Measurements from ENCODE around the gene ELMO2. TPM values are rescaled to one million over a fixed set of nuclear protein-coding genes. Genes with fewer than 3 reads are reported as not detected.

The ELMO2 gene
- total and polyA plus RNA-seq, 9 of the 15 experiments (the other 6 are each of a cell fraction or from before 2014, with no cell fraction given) = 7.5 to 21.5 (median 15.9) TPM

DNA sequence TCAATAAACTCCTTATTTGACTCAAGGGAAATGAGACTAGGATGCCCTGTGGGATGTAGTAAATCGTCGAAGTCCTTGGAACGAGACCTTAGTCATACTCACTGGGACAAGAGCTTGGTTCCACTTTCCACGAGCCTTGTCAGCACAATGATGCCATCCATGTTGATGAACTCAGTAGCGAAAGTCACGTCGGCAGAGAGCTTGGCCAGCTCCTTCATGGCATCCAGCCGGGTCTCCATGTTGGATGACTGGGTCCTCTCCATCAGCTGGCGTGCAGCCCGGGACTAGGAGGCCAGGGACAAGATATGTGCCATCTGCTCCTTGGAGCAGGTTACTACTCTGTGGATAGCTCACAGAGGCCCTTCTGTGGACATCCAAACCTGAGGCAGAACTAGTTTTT lies 17.5 kb downstream of the ELMO2 start (continued):
- TF ChIP-seq ZZZ3 (IDR thresholded peaks at IDR 0.05) = no peak
- no peak for TF ChIP-seq HMG20B (CRISPR knock-in tag; IDR thresholded peaks at IDR 0.05)
- no peak for TF ChIP-seq TCF3 (CRISPR knock-in tag; IDR thresholded peaks at IDR 0.05)
- TF ChIP-seq BRD9 (IDR thresholded peaks at IDR 0.05; ENCODE audit: low read depth, partially characterized antibody) = no peak
- TF ChIP-seq BHLHE40 (IDR thresholded peaks at IDR 0.05; ENCODE audit: low read length) = no peak

DNA sequence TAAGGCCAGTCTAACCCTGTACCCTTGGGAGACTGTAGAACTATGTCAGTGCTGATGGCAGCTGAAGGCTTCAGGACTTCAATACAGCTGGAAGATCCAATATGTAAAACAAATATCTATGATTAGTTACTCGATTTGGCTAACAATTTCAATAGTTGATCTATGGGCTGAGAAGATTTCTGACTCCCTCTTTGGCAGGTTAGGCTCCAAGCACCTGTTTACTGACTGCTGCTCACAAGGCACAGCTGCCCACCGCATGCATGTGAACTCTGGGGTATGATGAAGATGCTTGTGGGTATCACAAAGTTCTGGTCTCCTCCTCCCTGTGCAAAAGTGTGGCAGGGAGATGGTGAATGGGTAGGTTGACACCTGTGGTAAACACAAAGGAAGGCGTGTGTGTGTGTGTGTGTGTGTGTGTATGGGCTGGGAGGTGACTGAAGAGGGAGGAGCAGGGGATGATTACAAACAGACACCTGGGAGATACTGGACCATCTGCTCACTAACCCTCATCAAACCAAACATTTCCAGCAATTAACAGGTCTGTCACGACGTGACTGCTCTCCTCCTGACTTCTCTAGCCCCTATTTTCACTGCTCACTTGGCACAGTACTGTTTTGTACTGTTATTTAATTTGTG lies 18.1 kb downstream of the ELMO2 start:
- no peak overlapping the region for H3K4me2 ChIP-seq (ENCODE audit: insufficient read depth, low read length)
- ChIA-PET CTCF (ENCODE audit: low intra/inter-chr PET ratio) (no interaction called here), POLR2A (interaction anchor here (1.2 kb wide), 1 partner anchor 306 kb away, joined by 3 read pairs; no protein-coding TSS in a partner anchor)
- intact Hi-C loops (cut with micrococcal nuclease) = no loop called here
- no peaks in the 10 kb centered on the region for H3K79me2 ChIP-seq (ENCODE audit: control insufficient read depth, insufficient read depth, low read length)
- H2AFZ ChIP-seq (ENCODE audit: low read depth, low read length) = no peak overlapping the region
- FAIRE-seq (no peak), ATAC-seq (no peak), DNase-seq (ENCODE audit: extremely low read depth in 1 of 4, low spot score in 3 of 4) (no peak)
- no peaks in the 10 kb centered on the region for H3K4me1 ChIP-seq (replicated peaks in 1 of 2; ENCODE audit: control insufficient read depth in 2 of 2, insufficient read depth in 2 of 2, low read length in 2 of 2)
- H3K36me3 ChIP-seq (ENCODE audit: control insufficient read depth, insufficient read depth, low read length) = peaks cover 57% of the 10 kb centered on the region; the same call in 1 of the 3 replicates
- no peaks in the 10 kb centered on the region for H3K27me3 ChIP-seq (ENCODE audit: control insufficient read depth in 2 of 2, insufficient read depth in 2 of 2, low read length in 2 of 2)
- BruUV-seq (replicated peaks) = no TSS peak
- WGBS (ENCODE audit: insufficient coverage, low coverage, missing lambda C conversion rate) = 60% methylated on average over 5 of the region's 5 CpGs
- H3K9me1 ChIP-seq (ENCODE audit: control insufficient read depth, insufficient read depth, low read length) = no peaks in the 10 kb centered on the region
- H4K20me1 ChIP-seq (replicated peaks; ENCODE audit: control insufficient read depth, insufficient read depth, low read length) = no peaks in the 10 kb centered on the region
- no peak overlapping the region for H3K27ac ChIP-seq (ENCODE audit: extremely low read depth, low read depth, low read length)
- no peak overlapping the region for H3K9ac ChIP-seq (ENCODE audit: insufficient read depth in 1 of 2, low read depth in 2 of 2, low read length in 2 of 2)
- no peaks in the 10 kb centered on the region for H3K9me3 ChIP-seq (replicated peaks; ENCODE audit: control insufficient read depth, insufficient read depth, low read depth, low read length)
- in situ Hi-C loops (cut with MboI) = no loop called here
- H3K4me3 ChIP-seq = no peak overlapping the region
- TF ChIP-seq NCOA2 (IDR thresholded peaks at IDR 0.05; ENCODE audit: partially characterized antibody in 2 of 2) = no peak
- no peak for TF ChIP-seq KLF6 (CRISPR knock-in tag; IDR thresholded peaks at IDR 0.05; ENCODE audit: borderline replicate concordance)
- TF ChIP-seq, protein P1, sequence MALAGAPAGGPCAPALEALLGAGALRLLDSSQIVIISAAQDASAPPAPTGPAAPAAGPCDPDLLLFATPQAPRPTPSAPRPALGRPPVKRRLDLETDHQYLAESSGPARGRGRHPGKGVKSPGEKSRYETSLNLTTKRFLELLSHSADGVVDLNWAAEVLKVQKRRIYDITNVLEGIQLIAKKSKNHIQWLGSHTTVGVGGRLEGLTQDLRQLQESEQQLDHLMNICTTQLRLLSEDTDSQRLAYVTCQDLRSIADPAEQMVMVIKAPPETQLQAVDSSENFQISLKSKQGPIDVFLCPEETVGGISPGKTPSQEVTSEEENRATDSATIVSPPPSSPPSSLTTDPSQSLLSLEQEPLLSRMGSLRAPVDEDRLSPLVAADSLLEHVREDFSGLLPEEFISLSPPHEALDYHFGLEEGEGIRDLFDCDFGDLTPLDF (CRISPR knock-in tag; IDR thresholded peaks at IDR 0.05) = no peak
- TF ChIP-seq, protein P2, sequence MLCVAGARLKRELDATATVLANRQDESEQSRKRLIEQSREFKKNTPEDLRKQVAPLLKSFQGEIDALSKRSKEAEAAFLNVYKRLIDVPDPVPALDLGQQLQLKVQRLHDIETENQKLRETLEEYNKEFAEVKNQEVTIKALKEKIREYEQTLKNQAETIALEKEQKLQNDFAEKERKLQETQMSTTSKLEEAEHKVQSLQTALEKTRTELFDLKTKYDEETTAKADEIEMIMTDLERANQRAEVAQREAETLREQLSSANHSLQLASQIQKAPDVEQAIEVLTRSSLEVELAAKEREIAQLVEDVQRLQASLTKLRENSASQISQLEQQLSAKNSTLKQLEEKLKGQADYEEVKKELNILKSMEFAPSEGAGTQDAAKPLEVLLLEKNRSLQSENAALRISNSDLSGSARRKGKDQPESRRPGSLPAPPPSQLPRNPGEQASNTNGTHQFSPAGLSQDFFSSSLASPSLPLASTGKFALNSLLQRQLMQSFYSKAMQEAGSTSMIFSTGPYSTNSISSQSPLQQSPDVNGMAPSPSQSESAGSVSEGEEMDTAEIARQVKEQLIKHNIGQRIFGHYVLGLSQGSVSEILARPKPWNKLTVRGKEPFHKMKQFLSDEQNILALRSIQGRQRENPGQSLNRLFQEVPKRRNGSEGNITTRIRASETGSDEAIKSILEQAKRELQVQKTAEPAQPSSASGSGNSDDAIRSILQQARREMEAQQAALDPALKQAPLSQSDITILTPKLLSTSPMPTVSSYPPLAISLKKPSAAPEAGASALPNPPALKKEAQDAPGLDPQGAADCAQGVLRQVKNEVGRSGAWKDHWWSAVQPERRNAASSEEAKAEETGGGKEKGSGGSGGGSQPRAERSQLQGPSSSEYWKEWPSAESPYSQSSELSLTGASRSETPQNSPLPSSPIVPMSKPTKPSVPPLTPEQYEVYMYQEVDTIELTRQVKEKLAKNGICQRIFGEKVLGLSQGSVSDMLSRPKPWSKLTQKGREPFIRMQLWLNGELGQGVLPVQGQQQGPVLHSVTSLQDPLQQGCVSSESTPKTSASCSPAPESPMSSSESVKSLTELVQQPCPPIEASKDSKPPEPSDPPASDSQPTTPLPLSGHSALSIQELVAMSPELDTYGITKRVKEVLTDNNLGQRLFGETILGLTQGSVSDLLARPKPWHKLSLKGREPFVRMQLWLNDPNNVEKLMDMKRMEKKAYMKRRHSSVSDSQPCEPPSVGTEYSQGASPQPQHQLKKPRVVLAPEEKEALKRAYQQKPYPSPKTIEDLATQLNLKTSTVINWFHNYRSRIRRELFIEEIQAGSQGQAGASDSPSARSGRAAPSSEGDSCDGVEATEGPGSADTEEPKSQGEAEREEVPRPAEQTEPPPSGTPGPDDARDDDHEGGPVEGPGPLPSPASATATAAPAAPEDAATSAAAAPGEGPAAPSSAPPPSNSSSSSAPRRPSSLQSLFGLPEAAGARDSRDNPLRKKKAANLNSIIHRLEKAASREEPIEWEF (CRISPR knock-in tag; IDR thresholded peaks at IDR 0.05) = no peak
- no peak for TF ChIP-seq STAG1 (CRISPR knock-in tag; IDR thresholded peaks at IDR 0.05; ENCODE audit: borderline replicate concordance)
- TF ChIP-seq, protein P3, sequence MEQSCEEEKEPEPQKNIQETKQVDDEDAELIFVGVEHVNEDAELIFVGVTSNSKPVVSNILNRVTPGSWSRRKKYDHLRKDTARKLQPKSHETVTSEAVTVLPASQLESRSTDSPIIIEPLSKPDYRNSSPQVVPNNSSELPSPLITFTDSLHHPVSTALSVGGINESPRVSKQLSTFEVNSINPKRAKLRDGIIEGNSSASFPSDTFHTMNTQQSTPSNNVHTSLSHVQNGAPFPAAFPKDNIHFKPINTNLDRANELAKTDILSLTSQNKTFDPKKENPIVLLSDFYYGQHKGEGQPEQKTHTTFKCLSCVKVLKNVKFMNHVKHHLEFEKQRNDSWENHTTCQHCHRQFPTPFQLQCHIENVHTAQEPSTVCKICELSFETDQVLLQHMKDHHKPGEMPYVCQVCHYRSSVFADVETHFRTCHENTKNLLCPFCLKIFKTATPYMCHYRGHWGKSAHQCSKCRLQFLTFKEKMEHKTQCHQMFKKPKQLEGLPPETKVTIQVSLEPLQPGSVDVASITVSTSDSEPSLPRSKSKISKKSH (CRISPR knock-in tag; IDR thresholded peaks at IDR 0.05) = no peak
- TF ChIP-seq SMARCA5 (IDR thresholded peaks at IDR 0.05) = no peak
- TF ChIP-seq TAF9B (IDR thresholded peaks at IDR 0.05; ENCODE audit: partially characterized antibody) = no peak
